ENCODE data around the gene SZRD1.

The SZRD1 gene

DNA sequence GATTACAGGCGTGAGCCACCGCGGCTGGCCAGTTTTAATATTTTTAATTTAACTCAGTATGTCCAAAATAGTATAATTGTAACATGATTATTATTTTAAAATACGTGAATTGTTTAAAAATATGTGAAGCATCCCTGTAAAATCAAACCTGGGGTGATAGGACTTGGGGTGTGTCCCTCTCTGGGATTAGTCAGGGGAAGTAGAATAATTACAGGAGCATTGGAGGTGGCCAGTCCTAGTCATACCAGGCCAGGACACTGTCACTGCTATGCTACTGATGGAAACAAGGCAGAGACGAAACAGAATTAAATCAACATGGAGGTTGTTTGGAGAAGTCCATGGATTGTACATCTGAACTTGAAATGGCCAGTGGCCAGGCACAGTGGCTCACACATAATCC lies 16.8 kb downstream of the SZRD1 start:
- no peak overlapping the region for H3K4me2 ChIP-seq (ENCODE audit: low read depth, low read length)
- H3K9me2 ChIP-seq (replicated peaks; ENCODE audit: insufficient read depth, low read length): no peaks in the 10 kb centered on the region
- H3K27ac ChIP-seq (ENCODE audit: low read length): no peak overlapping the region
- H3K9me3 ChIP-seq (replicated peaks; ENCODE audit: insufficient read depth, low read length): no peaks in the 10 kb centered on the region
- peaks cover 3% of the 10 kb centered on the region; the same call in 1 of the 2 replicates for H3K4me1 ChIP-seq (ENCODE audit: low read length)
- H3K79me2 ChIP-seq (ENCODE audit: low read length): peaks cover 100% of the 10 kb centered on the region
- no peak overlapping the region for H2AFZ ChIP-seq (ENCODE audit: low read length)
- no peaks in the 10 kb centered on the region for H3K27me3 ChIP-seq (replicated peaks; ENCODE audit: insufficient read depth, low read length)
- TF ChIP-seq EZH2phosphoT487 (IDR thresholded peaks at IDR 0.05; ENCODE audit: low read length) (no peak), CTCF (IDR thresholded peaks at IDR 0.05; ENCODE audit: low read length) (no peak), EZH2 (optimal IDR thresholded peaks at IDR 0.05; ENCODE audit: low read depth, low read length) (no peak)
- H3K9ac ChIP-seq (ENCODE audit: low read length): no peak overlapping the region
- no peak for DNase-seq
- peaks cover 71% of the 10 kb centered on the region for H4K20me1 ChIP-seq (ENCODE audit: insufficient read depth, low read length)
- no peaks in the 10 kb centered on the region for H3K36me3 ChIP-seq (replicated peaks; ENCODE audit: insufficient read depth, low read length)
- no peak overlapping the region for H3K4me3 ChIP-seq (ENCODE audit: low read length)
- no peaks in the 10 kb centered on the region for H3F3A ChIP-seq (ENCODE audit: insufficient read depth, low read length)

DNA sequence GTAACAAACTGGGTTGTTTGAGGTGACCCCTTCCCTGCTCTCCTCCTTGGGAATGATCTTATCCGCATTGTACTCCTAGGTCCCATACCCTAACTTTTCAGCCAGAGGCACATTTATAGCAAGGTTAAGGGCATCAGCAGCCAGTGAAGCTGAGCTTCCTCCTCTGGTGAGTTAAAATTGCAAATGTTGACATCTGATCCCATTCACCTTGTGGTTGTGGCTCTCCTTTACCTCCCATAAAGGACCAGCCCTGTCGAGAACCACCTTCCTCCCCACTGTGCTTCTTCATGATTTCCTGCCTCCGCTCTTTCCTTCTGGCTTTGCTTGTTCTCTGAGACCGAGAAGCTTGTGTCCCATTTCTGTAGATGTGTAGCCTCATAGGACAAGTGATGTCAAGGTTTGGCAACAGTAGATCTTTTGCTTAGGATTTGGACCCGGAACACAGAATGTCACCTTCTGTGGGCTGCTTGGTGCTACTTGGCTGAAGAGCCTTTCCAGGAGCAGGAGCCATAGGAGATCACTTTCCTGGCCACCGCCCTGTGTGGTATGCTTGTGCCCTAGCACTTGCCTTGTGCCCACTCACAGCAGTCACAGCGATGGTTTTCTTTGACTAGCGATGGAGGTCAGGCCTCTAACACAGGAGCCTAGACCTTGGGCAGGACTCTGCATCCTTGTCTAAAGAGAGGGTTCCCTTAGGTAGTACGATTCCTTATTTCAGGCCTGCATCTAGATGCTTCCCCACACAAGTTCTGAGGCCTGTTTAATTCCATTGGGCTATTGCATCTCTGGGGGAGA lies 18.8 kb downstream of the SZRD1 start:
- H3K36me3 ChIP-seq (replicated peaks; ENCODE audit: insufficient read depth, low read length): no peaks in the 10 kb centered on the region; the same call in 1 of the 2 replicates
- no peaks in the 10 kb centered on the region for H3F3A ChIP-seq (ENCODE audit: insufficient read depth, low read length)
- no peaks in the 10 kb centered on the region for H3K27me3 ChIP-seq (replicated peaks; ENCODE audit: insufficient read depth, low read length)
- H3K4me1 ChIP-seq (ENCODE audit: low read length): peaks cover 3% of the 10 kb centered on the region; the same call in 1 of the 2 replicates
- H3K27ac ChIP-seq (ENCODE audit: low read length): no peak overlapping the region
- H3K4me2 ChIP-seq (ENCODE audit: low read depth, low read length): no peak overlapping the region
- H3K9me2 ChIP-seq (replicated peaks; ENCODE audit: insufficient read depth, low read length): no peaks in the 10 kb centered on the region
- H2AFZ ChIP-seq (ENCODE audit: low read length): no peak overlapping the region
- H3K79me2 ChIP-seq (ENCODE audit: low read length): peaks cover 97% of the 10 kb centered on the region
- no peaks in the 10 kb centered on the region for H3K9me3 ChIP-seq (replicated peaks; ENCODE audit: insufficient read depth, low read length)
- H4K20me1 ChIP-seq (ENCODE audit: insufficient read depth, low read length): peaks cover 72% of the 10 kb centered on the region
- H3K4me3 ChIP-seq (ENCODE audit: low read length): no peak overlapping the region
- no peak overlapping the region for H3K9ac ChIP-seq (ENCODE audit: low read length)
- no peak for DNase-seq
- no peak for TF ChIP-seq CTCF (IDR thresholded peaks at IDR 0.05; ENCODE audit: low read length)
- no peak for TF ChIP-seq EZH2 (optimal IDR thresholded peaks at IDR 0.05; ENCODE audit: low read depth, low read length)
- no peak for TF ChIP-seq EZH2phosphoT487 (IDR thresholded peaks at IDR 0.05; ENCODE audit: low read length)

- H3K27me3 ChIP-seq (replicated peaks; ENCODE audit: insufficient read depth, low read length): no peaks in the 10 kb centered on the region
- peaks cover 97% of the 10 kb centered on the region for H3K79me2 ChIP-seq (ENCODE audit: low read length)
- no peaks in the 10 kb centered on the region for H3K9me2 ChIP-seq (replicated peaks; ENCODE audit: insufficient read depth, low read length)
- no peak for DNase-seq
- no peak overlapping the region for H3K9ac ChIP-seq (ENCODE audit: low read length)
- peaks cover 72% of the 10 kb centered on the region for H4K20me1 ChIP-seq (ENCODE audit: insufficient read depth, low read length)
- peaks cover 3% of the 10 kb centered on the region; the same call in 1 of the 2 replicates for H3K4me1 ChIP-seq (ENCODE audit: low read length)
- H3F3A ChIP-seq (ENCODE audit: insufficient read depth, low read length): no peaks in the 10 kb centered on the region
- H3K4me3 ChIP-seq (ENCODE audit: low read length): no peak overlapping the region
- no peaks in the 10 kb centered on the region; the same call in 1 of the 2 replicates for H3K36me3 ChIP-seq (replicated peaks; ENCODE audit: insufficient read depth, low read length)
- no peak overlapping the region for H3K27ac ChIP-seq (ENCODE audit: low read length)
- H3K4me2 ChIP-seq (ENCODE audit: low read depth, low read length): no peak overlapping the region
- no peaks in the 10 kb centered on the region for H3K9me3 ChIP-seq (replicated peaks; ENCODE audit: insufficient read depth, low read length)
- TF ChIP-seq EZH2phosphoT487 (IDR thresholded peaks at IDR 0.05; ENCODE audit: low read length): no peak
- TF ChIP-seq EZH2 (optimal IDR thresholded peaks at IDR 0.05; ENCODE audit: low read depth, low read length): no peak
- no peak for TF ChIP-seq CTCF (IDR thresholded peaks at IDR 0.05; ENCODE audit: low read length)
- H2AFZ ChIP-seq (ENCODE audit: low read length): no peak overlapping the region
These were observed 19.5 kb downstream of the SZRD1 start for GRCh38 chr1:16386454-16387113.

Data from MM.1S (cell line).